ENCODE measurements around the gene PIK3R2. TPM values are rescaled to one million over a fixed set of nuclear protein-coding genes. Genes with fewer than 3 reads are reported as not detected.
A peak's percentile ranks its signal among the peaks of the same experiment; 100 is the strongest.

The PIK3R2 gene
- total and polyA plus RNA-seq, 2 of the 13 experiments (the other 11 are each of a cell fraction or from before 2014, with no cell fraction given) = 18.6 to 25.3 TPM

GRCh38 chr19:18203408-18203862, 50.5 kb downstream of the PIK3R2 start (continued):
- TF ChIP-seq RBAK (CRISPR knock-in tag; IDR thresholded peaks at IDR 0.05) (peak; percentile 50; the same call in 1 of the 2 replicates), AGO2 (optimal IDR thresholded peaks at IDR 0.05; ENCODE audit: low read depth, low read length) (no peak), NFIC (IDR thresholded peaks at IDR 0.05; ENCODE audit: low read length) (no peak), GTF3A (CRISPR knock-in tag; conservative IDR thresholded peaks at IDR 0.05) (no peak), NR0B2 (CRISPR knock-in tag; IDR thresholded peaks at IDR 0.05) (0 out of 2 replicates have a peak, but pooled peaks have one; percentile 19), NONO (IDR thresholded peaks at IDR 0.05) (no peak), NONO (CRISPR knock-in tag; conservative IDR thresholded peaks at IDR 0.05) (0 out of 2 replicates have a peak, but pooled peaks have one; percentile 36), PBX3 (CRISPR knock-in tag; IDR thresholded peaks at IDR 0.05; ENCODE audit: borderline replicate concordance) (no peak), ISL2 (CRISPR knock-in tag; IDR thresholded peaks at IDR 0.05) (0 out of 2 replicates have a peak, but pooled peaks have one; percentile 6), ZNF704 (CRISPR knock-in tag; IDR thresholded peaks at IDR 0.05; ENCODE audit: borderline replicate concordance) (0 out of 2 replicates have a peak, but pooled peaks have one; percentile 21)
